Calu3 (cell line): Measurements from ENCODE around the gene POTEH. TPM values are rescaled to one million over a fixed set of nuclear protein-coding genes. Genes with fewer than 3 reads are reported as not detected.
"Not testable (repeated sequence)": the region's sequence is repeated elsewhere in the genome, so short reads cannot be mapped to it uniquely, and the experiment has no call there.

ENCODE experiments used
- BruUV-seq: library from RNA; stranded (reverse); fragments of 400-500 nt; replicated peaks from 2 replicates; lab custom pipeline; 2021; lab: Mats Ljungman, UMichigan
- CTCF ChIA-PET: fragments of 300-600 bp; sonication (Branson Sonifier 250); formaldehyde crosslinking; loops from one replicate; lab custom pipeline; 2022; ENCODE audit warnings: antibody characterized with exemption; lab: Charles Lee
- DNase-seq: peaks from one replicate; pipeline ENCODE4 v3.0.0; 2022
- H3K27ac Mint-ChIP-seq: one replicate; pipeline ENCODE4 v1.8.0; 2022; ENCODE audit warnings: mixed read lengths; ENCODE audit not compliant: unreplicated experiment
- H3K27me3 Mint-ChIP-seq: one replicate; pipeline ENCODE4 v1.8.0; 2022; ENCODE audit warnings: mixed read lengths; ENCODE audit not compliant: unreplicated experiment
- H3K36me3 Mint-ChIP-seq: one replicate; pipeline ENCODE4 v1.8.0; 2022; ENCODE audit warnings: mild to moderate bottlenecking, moderate library complexity, mixed read lengths; ENCODE audit not compliant: insufficient read depth, unreplicated experiment
- H3K4me1 Mint-ChIP-seq: one replicate; pipeline ENCODE4 v1.8.0; 2022; ENCODE audit warnings: mild to moderate bottlenecking, low read depth, mixed read lengths; ENCODE audit not compliant: unreplicated experiment
- H3K4me3 Mint-ChIP-seq: one replicate; pipeline ENCODE4 v1.8.0; 2022; ENCODE audit warnings: mild to moderate bottlenecking, low read depth, moderate library complexity, mixed read lengths; ENCODE audit not compliant: unreplicated experiment
- H3K9me3 Mint-ChIP-seq: one replicate; pipeline ENCODE4 v1.8.0; 2022; ENCODE audit warnings: low read depth, mixed read lengths; ENCODE audit not compliant: unreplicated experiment
- intact Hi-C: fragments of 100-400 bp; cut with micrococcal nuclease; formaldehyde crosslinking; loops from one replicate; pipeline ENCODE4 v1.10.0; 2022; ENCODE audit not compliant: unreplicated experiment
- total RNA-seq: library from RNA; stranded (reverse); gene quantifications from 2 replicates; pipeline ENCODE4 v1.2.3, GENCODE V29; 2022

POTEH gene
- total RNA-seq, 1 experiment from 2014 or later, result not detected

DNA sequence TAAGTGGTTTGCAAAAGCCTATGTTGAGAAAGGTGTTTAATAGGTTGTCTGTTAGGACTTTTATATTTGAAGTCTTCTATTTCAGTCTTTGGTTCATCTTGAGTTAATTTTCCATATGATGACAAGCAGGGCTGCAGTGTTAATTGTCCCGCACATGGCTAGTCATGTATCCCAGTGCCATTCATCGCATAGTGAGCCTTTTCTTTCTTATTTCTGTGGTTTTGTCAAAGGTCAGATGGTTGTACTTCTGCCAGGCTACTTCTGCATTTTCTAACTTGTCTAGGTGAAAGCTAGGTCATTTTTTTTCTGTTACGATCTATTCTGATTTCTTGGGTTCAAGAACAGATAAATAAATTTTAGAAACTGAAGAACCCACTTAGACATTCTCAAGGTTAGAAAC, 5.7 kb upstream of the POTEH start:
- DNase-seq, H3K36me3 Mint-ChIP-seq, H3K9me3 Mint-ChIP-seq, BruUV-seq, H3K4me1 Mint-ChIP-seq, H3K4me3 Mint-ChIP-seq, intact Hi-C loops, H3K27ac Mint-ChIP-seq, CTCF ChIA-PET, H3K27me3 Mint-ChIP-seq: not testable (repeated sequence)

DNA sequence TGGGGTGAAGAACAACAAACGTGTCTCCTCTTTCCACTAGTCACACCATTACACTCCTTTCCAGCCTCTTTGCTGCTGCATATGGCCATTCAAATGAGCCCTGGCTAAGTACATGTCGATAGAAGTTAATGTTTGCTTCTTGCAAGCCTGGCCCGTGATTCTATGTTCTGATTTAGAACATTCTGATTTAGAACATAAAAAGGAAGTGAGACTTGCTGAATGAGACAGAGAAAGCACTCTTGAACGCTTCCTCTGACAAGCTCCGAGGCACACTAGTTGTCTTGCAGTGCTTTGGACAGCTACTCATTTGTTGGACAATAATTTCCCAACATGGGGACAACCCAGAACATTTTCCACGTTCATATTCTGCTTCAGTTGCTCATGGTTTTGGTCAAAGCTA, 5.1 kb upstream of the POTEH start:
- CTCF ChIA-PET, H3K4me1 Mint-ChIP-seq, H3K4me3 Mint-ChIP-seq, DNase-seq, BruUV-seq, H3K27ac Mint-ChIP-seq, H3K9me3 Mint-ChIP-seq, H3K36me3 Mint-ChIP-seq, H3K27me3 Mint-ChIP-seq, intact Hi-C loops: not testable (repeated sequence)

DNA sequence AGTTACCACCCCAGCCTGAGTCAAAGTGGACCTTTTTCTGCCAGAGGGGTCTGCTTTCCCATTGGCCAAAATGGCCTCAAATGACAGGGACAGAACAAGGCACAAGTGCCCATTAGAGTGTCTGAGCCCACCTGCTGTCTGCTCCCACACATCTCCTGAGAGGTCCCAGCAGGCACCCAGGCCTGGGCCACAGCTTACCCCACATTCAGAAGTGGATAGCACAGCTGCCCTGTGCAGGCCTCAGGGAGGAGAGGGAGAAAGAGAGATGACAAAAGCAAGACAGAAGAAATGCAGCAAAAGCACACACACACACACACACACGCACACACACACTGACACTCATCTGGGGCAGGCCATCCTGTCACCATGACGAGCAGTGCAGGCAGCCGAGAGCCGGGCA, 4.2 kb upstream of the POTEH start:
- H3K4me1 Mint-ChIP-seq, H3K4me3 Mint-ChIP-seq, BruUV-seq, H3K36me3 Mint-ChIP-seq, CTCF ChIA-PET, intact Hi-C loops, DNase-seq, H3K27ac Mint-ChIP-seq, H3K9me3 Mint-ChIP-seq, H3K27me3 Mint-ChIP-seq: not testable (repeated sequence)

DNA sequence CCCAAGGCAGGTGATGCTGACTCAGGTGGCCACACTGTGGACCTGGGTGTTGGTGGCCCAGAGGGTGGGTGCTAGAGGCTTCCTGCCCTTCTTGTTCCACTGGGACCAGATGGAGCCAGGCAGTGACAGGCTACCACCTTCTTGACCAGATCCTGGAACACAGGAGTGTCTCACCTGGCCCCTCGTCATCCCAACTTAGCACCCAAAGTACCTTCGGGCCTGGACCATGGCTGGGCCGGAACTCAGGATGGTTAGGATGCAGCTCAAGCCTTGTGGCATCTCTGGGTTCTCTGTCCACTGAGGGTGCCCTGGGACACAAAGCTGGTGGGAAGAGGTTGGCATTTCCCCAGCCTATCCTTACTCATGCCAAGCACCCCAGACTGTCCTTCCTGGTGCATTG, 2.7 kb upstream of the POTEH start:
- intact Hi-C loops, CTCF ChIA-PET, H3K27ac Mint-ChIP-seq, H3K9me3 Mint-ChIP-seq, H3K27me3 Mint-ChIP-seq, H3K4me3 Mint-ChIP-seq, H3K4me1 Mint-ChIP-seq, BruUV-seq, DNase-seq, H3K36me3 Mint-ChIP-seq: not testable (repeated sequence)

- H3K27me3 Mint-ChIP-seq, intact Hi-C loops, BruUV-seq, H3K9me3 Mint-ChIP-seq, H3K4me1 Mint-ChIP-seq, DNase-seq, H3K36me3 Mint-ChIP-seq, H3K27ac Mint-ChIP-seq, H3K4me3 Mint-ChIP-seq, CTCF ChIA-PET: not testable (repeated sequence)
Observed at GRCh38 chr22:15687676-15688075, 2.1 kb upstream of the POTEH start.

GRCh38 chr22:15688090-15688489, 1.7 kb upstream of the POTEH start:
- H3K36me3 Mint-ChIP-seq, H3K4me3 Mint-ChIP-seq, intact Hi-C loops, H3K4me1 Mint-ChIP-seq, H3K27ac Mint-ChIP-seq, CTCF ChIA-PET, H3K9me3 Mint-ChIP-seq, BruUV-seq, DNase-seq, H3K27me3 Mint-ChIP-seq: not testable (repeated sequence)

GRCh38 chr22:15689012-15689748, 646 bp upstream of the POTEH start:
- H3K36me3 Mint-ChIP-seq, H3K4me3 Mint-ChIP-seq, H3K9me3 Mint-ChIP-seq, H3K27ac Mint-ChIP-seq, H3K27me3 Mint-ChIP-seq, intact Hi-C loops, DNase-seq, BruUV-seq, H3K4me1 Mint-ChIP-seq, CTCF ChIA-PET: not testable (repeated sequence)

DNA sequence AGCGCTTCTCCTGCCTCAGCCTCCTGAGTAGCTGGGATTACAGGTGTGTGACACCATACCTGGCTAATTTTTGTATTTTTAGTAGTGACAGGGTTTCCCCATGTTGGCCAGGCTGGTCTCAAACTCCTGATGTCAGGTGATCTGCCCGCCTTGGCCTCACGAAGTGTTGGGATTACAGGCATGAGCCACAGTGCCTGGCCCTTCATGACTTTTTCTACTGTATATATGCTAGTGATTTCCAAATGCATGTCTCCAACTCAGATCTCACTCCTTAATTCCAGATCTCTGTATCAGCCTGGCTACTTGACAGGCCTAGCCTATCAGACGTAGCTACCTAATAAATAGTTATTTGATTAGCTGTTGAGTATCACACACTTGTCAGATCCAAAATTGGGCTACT, 23.8 kb downstream of the POTEH start:
- H3K36me3 Mint-ChIP-seq, H3K27ac Mint-ChIP-seq, H3K4me3 Mint-ChIP-seq, H3K9me3 Mint-ChIP-seq, H3K27me3 Mint-ChIP-seq, intact Hi-C loops, H3K4me1 Mint-ChIP-seq, DNase-seq, BruUV-seq, CTCF ChIA-PET: not testable (repeated sequence)

- H3K4me1 Mint-ChIP-seq, CTCF ChIA-PET, H3K36me3 Mint-ChIP-seq, H3K27ac Mint-ChIP-seq, DNase-seq, intact Hi-C loops, H3K4me3 Mint-ChIP-seq, H3K9me3 Mint-ChIP-seq, H3K27me3 Mint-ChIP-seq, BruUV-seq: not testable (repeated sequence)
Observed at GRCh38 chr22:15714125-15714524, 24.3 kb downstream of the POTEH start.

GRCh38 chr22:15721884-15722283, 32.1 kb downstream of the POTEH start:
- H3K4me1 Mint-ChIP-seq, H3K27me3 Mint-ChIP-seq, BruUV-seq, H3K9me3 Mint-ChIP-seq, CTCF ChIA-PET, H3K27ac Mint-ChIP-seq, intact Hi-C loops, H3K4me3 Mint-ChIP-seq, DNase-seq, H3K36me3 Mint-ChIP-seq: not testable (repeated sequence)
